Right ventricle myocardium superior (tissue), 1 donor: Measurements from ENCODE around the gene GNL1. TPM values are rescaled to one million over a fixed set of nuclear protein-coding genes. Genes with fewer than 3 reads are reported as not detected.

ENCODE experiments used
- microRNA-seq: library from miRNA; unstranded; fragments of <30 nt; microRNA quantifications from one replicate; pipeline ENCODE4 v1.2.0, GENCODE V29; 2020
- total RNA-seq: library from RNA; stranded (reverse); fragmentation: NEBNext Ultra II Directional; extraction: Animal tissue kit (Norgen Biotek cat#: 25700); gene quantifications from one replicate; pipeline ENCODE4 v1.2.1, GENCODE V29; 2021
- donor health status: DM: no; HTN: yes; CAD: no; lungs with severe emphysema.

The GNL1 gene
- total RNA-seq, 1 donor from 2014 or later = 17.6 TPM

Small RNA genes lying within 50 kb of the gene (microRNA-seq; reads per million reads assigned to microRNA genes)
- 7.1 reads per million, percentile 20 among the genes with 10 or more reads in this experiment for gene MIR877

Other genes starting within 250 kb of the GNL1 start
- 6.2 TPM for gene TRIM39, start 229.6 kb downstream of the GNL1 start, total RNA-seq
- 25.4 TPM for gene RPP21, start 211.3 kb downstream of the GNL1 start, total RNA-seq
- gene HLA-E, start 67.0 kb downstream of the GNL1 start, total RNA-seq = 145 TPM
- 1.4 TPM for gene PRR3, start 806 bp upstream of the GNL1 start, total RNA-seq
- gene ABCF1, start 15.0 kb upstream of the GNL1 start, total RNA-seq = 32.5 TPM
- 29.6 TPM for gene PPP1R10, start 60.8 kb upstream of the GNL1 start, total RNA-seq
- 124 TPM for gene MRPS18B, start 61.4 kb upstream of the GNL1 start, total RNA-seq
- 1.7 TPM for gene ATAT1, start 70.4 kb upstream of the GNL1 start, total RNA-seq
- gene C6orf136, start 90.6 kb upstream of the GNL1 start, total RNA-seq = 58.3 TPM
- gene DHX16, start 116.5 kb upstream of the GNL1 start, total RNA-seq = 20.5 TPM
- gene PPP1R18, start 130.2 kb upstream of the GNL1 start, total RNA-seq = 13.4 TPM
- gene NRM, start 134.5 kb upstream of the GNL1 start, total RNA-seq = 3.2 TPM
- 16.4 TPM for gene MDC1, start 160.8 kb upstream of the GNL1 start, total RNA-seq
- gene TUBB, start 163.9 kb upstream of the GNL1 start, total RNA-seq = 179 TPM
- 207 TPM for gene FLOT1, start 186.2 kb upstream of the GNL1 start, total RNA-seq
- 11.4 TPM for gene IER3, start 188.1 kb upstream of the GNL1 start, total RNA-seq